ENCODE data around the gene CDNF. TPM values are rescaled to one million over a fixed set of nuclear protein-coding genes. Genes with fewer than 3 reads are reported as not detected.

CDNF gene
- polyA plus RNA-seq, 2 of the 4 experiments (the other 2 are of a cell fraction) = 1.6 to 2.0 TPM

- FAIRE-seq = no peak
- H3K4me1 ChIP-seq = peaks cover 38% of the 10 kb centered on the region
- no peak for TF ChIP-seq ELK1 (IDR thresholded peaks at IDR 0.05; ENCODE audit: low read depth, low read length)
- no peak for TF ChIP-seq HEYL (CRISPR knock-in tag; IDR thresholded peaks at IDR 0.05)
- TF ChIP-seq HOXA7 (CRISPR knock-in tag; IDR thresholded peaks at IDR 0.05) = no peak
- TF ChIP-seq ESRRA (IDR thresholded peaks at IDR 0.05; ENCODE audit: borderline replicate concordance, low read length) = no peak
- TF ChIP-seq E2F6 (IDR thresholded peaks at IDR 0.05; ENCODE audit: borderline replicate concordance, low read depth) = no peak
- TF ChIP-seq TFCP2L1 (CRISPR knock-in tag; IDR thresholded peaks at IDR 0.05) = no peak
- TF ChIP-seq REST (IDR thresholded peaks at IDR 0.05) = no peak
- no peak for TF ChIP-seq HDAC2 (IDR thresholded peaks at IDR 0.05)
- no peak for TF ChIP-seq JUN (IDR thresholded peaks at IDR 0.05)
- no peak for TF ChIP-seq MAZ (IDR thresholded peaks at IDR 0.05; ENCODE audit: borderline replicate concordance, low read depth, low read length)
- TF ChIP-seq POLR2AphosphoS2 (conservative IDR thresholded peaks at IDR 0.05; ENCODE audit: low read length) = no peak
- no peak for TF ChIP-seq FOSB (CRISPR knock-in tag; IDR thresholded peaks at IDR 0.05)
- TF ChIP-seq HMGXB4 (CRISPR knock-in tag; IDR thresholded peaks at IDR 0.05; ENCODE audit: borderline replicate concordance) = no peak
- no peak for TF ChIP-seq NR3C1 (IDR thresholded peaks at IDR 0.05)
- H3K4me3 ChIP-seq = peak overlapping the region; percentile 96; the same call in 2 of the 3 replicates
- 92% methylated on average over 9 of the region's 9 CpGs for WGBS (ENCODE audit: missing lambda C conversion rate)
- peak overlapping the region; percentile 78 for H3K4me2 ChIP-seq
- POLR2A ChIA-PET = interaction anchor here (0.5 kb wide), 1 partner anchor 94 kb away, joined by 4 read pairs; no protein-coding TSS in a partner anchor
- CTCF ChIA-PET = interaction anchor here (1.0 kb wide), 1 partner anchor 95 kb away, joined by 3 read pairs; no protein-coding TSS in a partner anchor
- peak overlapping the region in 1 of 2 experiments; percentile 64; a peak in 3 of 6 replicates for H3K27ac ChIP-seq
- no peak for ATAC-seq
- DNase-seq (ENCODE audit: low read depth in 1 of 2, low spot score in 1 of 2) = no peak
- no peaks in the 10 kb centered on the region for H3K9me3 ChIP-seq
These were observed 38.9 kb upstream of the CDNF start for GRCh38 chr10:14876764-14877163.

GRCh38 chr10:14875941-14876340 is 38.1 kb upstream of the CDNF start:
- H3K4me2 ChIP-seq = no peak overlapping the region
- 0 out of 5 replicates have a peak, but pooled peaks of 1 of the 2 experiments have one; percentile 30 for TF ChIP-seq JUN (IDR thresholded peaks at IDR 0.05)
- TF ChIP-seq EP300 (IDR thresholded peaks at IDR 0.05) = no peak
- no peak for TF ChIP-seq KDM5A (IDR thresholded peaks at IDR 0.05)
- TF ChIP-seq POLR2A (IDR thresholded peaks at IDR 0.05; ENCODE audit: low read length) = no peak
- no peak for TF ChIP-seq HDAC2 (IDR thresholded peaks at IDR 0.05)
- no peak for TF ChIP-seq NR3C1 (IDR thresholded peaks at IDR 0.05)
- no peak for TF ChIP-seq EHF (CRISPR knock-in tag; IDR thresholded peaks at IDR 0.05)
- peak in 1 of 2 experiments; percentile 45; a peak in 1 of 4 replicates for TF ChIP-seq CEBPB (IDR thresholded peaks at IDR 0.05)
- TF ChIP-seq TFCP2L1 (CRISPR knock-in tag; IDR thresholded peaks at IDR 0.05) = no peak
- no peak overlapping the region for H3K4me3 ChIP-seq
- DNase-seq (ENCODE audit: low read depth in 1 of 2, low spot score in 1 of 2) (no peak), FAIRE-seq (no peak), ATAC-seq (no peak)
- ChIA-PET POLR2A (no interaction called here), CTCF (interaction anchor here (0.9 kb wide), 1 partner anchor 17 kb away, joined by 3 read pairs; no protein-coding TSS in a partner anchor)
- H3K4me1 ChIP-seq = peaks cover 32% of the 10 kb centered on the region
- no peaks in the 10 kb centered on the region for H3K9me3 ChIP-seq
- no peak overlapping the region for H3K27ac ChIP-seq
- WGBS (ENCODE audit: missing lambda C conversion rate) = 95% methylated on average over 12 of the region's 12 CpGs
